Measurements from ENCODE around the gene RCAN2. TPM values are rescaled to one million over a fixed set of nuclear protein-coding genes. Genes with fewer than 3 reads are reported as not detected.

RCAN2 gene
- total RNA-seq, 6 donors from 2014 or later, result 4.8 to 14.6 (median 9.1) TPM

DNA sequence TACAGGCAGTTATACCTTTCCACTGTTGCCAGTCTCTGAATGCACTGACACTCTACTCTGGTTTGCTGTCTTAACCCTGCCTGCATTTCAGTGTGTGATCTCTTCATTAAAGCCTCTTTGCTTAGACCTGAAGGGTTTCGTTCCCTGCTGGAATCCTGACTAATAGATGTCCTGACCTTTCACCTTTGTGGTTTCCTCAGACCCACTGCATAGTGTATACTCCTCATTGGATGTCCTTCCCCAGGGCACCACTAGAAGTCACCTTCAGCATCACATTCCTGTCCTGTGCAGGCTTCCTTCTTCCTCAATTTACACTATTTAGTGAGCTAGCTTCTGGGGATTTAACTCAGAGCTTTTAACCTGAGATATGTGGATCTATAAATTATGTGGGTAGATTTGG is 120.6 kb downstream of the RCAN2 start:
- ATAC-seq (ENCODE audit: low FRiP score in 2 of 2) (no peak), DNase-seq (no peak)
- Histone ChIP-seq H3K27me3 (no peaks in the 10 kb centered on the region), H3K4me1 (no peaks in the 10 kb centered on the region), H3K4me3 (no peak overlapping the region), H3K9me3 (no peaks in the 10 kb centered on the region), H3K27ac (no peak overlapping the region), H3K36me3 (no peaks in the 10 kb centered on the region)
- WGBS, 2 donors, result 79% methylated on average over 1 of the region's 1 CpG
- TF ChIP-seq POLR2AphosphoS5 (IDR thresholded peaks at IDR 0.05), result no peak
- TF ChIP-seq POLR2A (IDR thresholded peaks at IDR 0.05), result no peak
- no peak for TF ChIP-seq CTCF (IDR thresholded peaks at IDR 0.05)
- TF ChIP-seq EP300 (IDR thresholded peaks at IDR 0.05), result no peak

GRCh38 chr6:46368169-46368536 is 123.1 kb downstream of the RCAN2 start:
- H3K27ac ChIP-seq, result no peak overlapping the region
- no peaks in the 10 kb centered on the region for H3K4me1 ChIP-seq
- TF ChIP-seq CTCF (IDR thresholded peaks at IDR 0.05) (no peak), EP300 (IDR thresholded peaks at IDR 0.05) (no peak), POLR2A (IDR thresholded peaks at IDR 0.05) (no peak), POLR2AphosphoS5 (IDR thresholded peaks at IDR 0.05) (no peak)
- no peak for DNase-seq
- H3K4me3 ChIP-seq, result no peak overlapping the region
- H3K36me3 ChIP-seq, result no peaks in the 10 kb centered on the region
- WGBS, 2 donors, result 94 to 100% methylated on average over 1 of the region's 1 CpG
- no peak for ATAC-seq (ENCODE audit: low FRiP score in 2 of 2)
- H3K9me3 ChIP-seq, result no peaks in the 10 kb centered on the region
- H3K27me3 ChIP-seq, result no peaks in the 10 kb centered on the region

DNA sequence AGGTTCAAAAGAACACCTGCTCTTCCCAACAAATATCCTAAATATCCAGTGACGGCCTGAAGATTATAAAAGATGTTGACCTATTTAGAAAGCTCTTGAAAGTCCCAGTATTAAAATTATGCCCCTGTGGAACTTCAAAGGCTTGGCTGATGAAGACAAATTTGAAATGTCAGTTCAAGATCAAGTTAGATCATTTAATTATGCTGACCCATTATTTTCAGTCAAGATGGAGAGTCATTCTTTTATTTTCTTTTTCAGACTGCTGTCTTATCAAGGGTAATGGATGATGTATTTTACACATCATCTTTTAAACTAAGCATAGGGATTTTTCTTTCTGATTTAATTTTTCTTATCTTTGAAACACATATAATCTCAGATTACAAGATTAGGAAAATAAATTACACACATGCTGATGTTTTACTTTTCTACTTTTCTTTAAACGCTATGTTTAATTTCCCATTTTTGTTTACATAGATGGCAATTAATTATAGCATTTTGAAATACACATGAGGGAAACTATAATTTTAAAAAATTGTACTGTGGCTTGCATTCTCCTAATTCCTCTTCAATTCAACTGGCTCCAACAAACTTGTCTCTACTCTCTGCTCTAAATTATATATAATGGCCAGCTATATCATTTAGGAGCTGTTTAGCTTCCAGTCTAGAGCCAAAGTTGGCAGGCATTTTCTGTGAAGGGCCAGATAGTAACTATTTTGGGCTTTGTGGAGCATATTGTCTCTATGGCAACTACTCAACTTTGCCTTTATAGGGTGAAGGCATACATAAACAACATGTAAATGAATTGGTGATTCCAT is 123.7 kb downstream of the RCAN2 start:
- Histone ChIP-seq H3K36me3 (no peaks in the 10 kb centered on the region), H3K27ac (no peak overlapping the region), H3K27me3 (no peaks in the 10 kb centered on the region), H3K4me3 (no peak overlapping the region), H3K9me3 (no peaks in the 10 kb centered on the region), H3K4me1 (no peaks in the 10 kb centered on the region)
- WGBS, 2 donors, result 65 to 66% methylated on average over 2 of the region's 2 CpGs
- no peak for TF ChIP-seq POLR2AphosphoS5 (IDR thresholded peaks at IDR 0.05)
- no peak for TF ChIP-seq EP300 (IDR thresholded peaks at IDR 0.05)
- TF ChIP-seq CTCF (IDR thresholded peaks at IDR 0.05), result no peak
- no peak for TF ChIP-seq POLR2A (IDR thresholded peaks at IDR 0.05)
- no peak for ATAC-seq (ENCODE audit: low FRiP score in 2 of 2)
- no peak for DNase-seq

DNA sequence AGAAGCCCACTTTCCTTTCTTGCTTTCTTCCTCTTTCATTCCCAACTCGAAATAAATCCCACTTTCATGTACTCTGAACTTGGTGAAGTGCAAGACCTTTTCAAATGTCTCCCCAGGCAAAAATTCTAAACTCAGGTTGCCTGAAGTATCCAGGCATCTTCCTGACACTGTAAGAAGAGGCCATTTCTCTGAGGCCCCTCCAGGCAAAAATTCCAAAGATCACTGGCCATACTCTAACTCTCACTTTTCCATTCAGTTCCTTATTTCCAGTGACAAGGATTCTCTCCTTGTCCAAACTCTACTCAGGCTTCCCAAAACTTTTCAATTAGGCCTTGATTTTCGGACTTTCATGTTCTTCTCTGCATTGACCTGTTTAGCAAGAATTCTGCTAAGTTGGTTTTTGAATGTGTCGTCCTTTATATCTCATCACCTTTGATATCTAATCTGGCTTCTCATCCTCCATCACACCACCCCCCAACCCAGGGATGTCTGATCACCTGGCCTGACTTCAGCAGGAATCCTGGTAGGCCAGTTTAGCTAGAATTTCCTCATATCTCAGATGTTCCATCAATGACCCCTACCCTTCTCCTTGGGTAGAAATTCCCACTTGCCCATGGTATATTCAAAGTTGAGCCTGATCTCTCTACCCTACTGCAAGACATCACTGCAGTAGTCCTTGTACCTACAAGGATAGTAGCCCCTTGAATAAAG is 124.9 kb downstream of the RCAN2 start:
- Histone ChIP-seq H3K27ac (no peak overlapping the region), H3K36me3 (no peaks in the 10 kb centered on the region), H3K4me1 (no peaks in the 10 kb centered on the region), H3K9me3 (no peaks in the 10 kb centered on the region), H3K27me3 (no peaks in the 10 kb centered on the region), H3K4me3 (no peak overlapping the region)
- DNase-seq, result no peak
- no peak for TF ChIP-seq POLR2A (IDR thresholded peaks at IDR 0.05)
- TF ChIP-seq CTCF (IDR thresholded peaks at IDR 0.05), result no peak
- no peak for TF ChIP-seq POLR2AphosphoS5 (IDR thresholded peaks at IDR 0.05)
- TF ChIP-seq EP300 (IDR thresholded peaks at IDR 0.05), result no peak
- WGBS, 2 donors, result 88 to 89% methylated on average over 3 of the region's 3 CpGs
- ATAC-seq (ENCODE audit: low FRiP score in 2 of 2), result no peak

Data from upper lobe of left lung (tissue), 6 donors.